Brain microvascular endothelial cell (primary cell): ENCODE results near the gene ZNF511.
"Not testable (repeated sequence)": the region's sequence is repeated elsewhere in the genome, so short reads cannot be mapped to it uniquely, and the experiment has no call there.

Experiments used
- DNase-seq: peaks from one replicate; pipeline ENCODE4 v3.0.0-alpha.2; 2020
- H3K27ac ChIP-seq: fragments of 250-450 bp; sonication (Bioruptor Pico); 2 replicates; pipeline ENCODE4 v1.5.1; 2020; ENCODE audit warnings: mild to moderate bottlenecking, moderate library complexity
- H3K27me3 ChIP-seq: fragments of 250-450 bp; sonication (Bioruptor Pico); replicated peaks from 2 replicates; pipeline ENCODE4 v1.5.1; 2020; ENCODE audit warnings: mild to moderate bottlenecking
- H3K36me3 ChIP-seq: fragments of 250-450 bp; sonication (Bioruptor Pico); replicated peaks from 2 replicates; pipeline ENCODE4 v1.5.1; 2020; ENCODE audit warnings: mild to moderate bottlenecking
- H3K4me3 ChIP-seq: 2 replicates; pipeline ENCODE4 v1.5.1; 2011; ENCODE audit warnings: low read depth, mild to moderate bottlenecking, control low read depth, low read length, moderate library complexity
- in situ Hi-C: cut with HindIII; loops from 2 replicates; pipeline ENCODE4 v1.10.0; 2017; ENCODE audit warnings: low sequenced_read_pairs, low pct_ligation_motif_present
- TF ChIP-seq, protein P1 (sequence below): IDR thresholded peaks from 2 replicates; pipeline ENCODE4 v1.5.1; 2011; ENCODE audit warnings: low read depth, mild to moderate bottlenecking, moderate library complexity, low read length, control low read depth, inconsistent platforms; ENCODE audit errors: missing control alignments

The ZNF511 gene

DNA sequence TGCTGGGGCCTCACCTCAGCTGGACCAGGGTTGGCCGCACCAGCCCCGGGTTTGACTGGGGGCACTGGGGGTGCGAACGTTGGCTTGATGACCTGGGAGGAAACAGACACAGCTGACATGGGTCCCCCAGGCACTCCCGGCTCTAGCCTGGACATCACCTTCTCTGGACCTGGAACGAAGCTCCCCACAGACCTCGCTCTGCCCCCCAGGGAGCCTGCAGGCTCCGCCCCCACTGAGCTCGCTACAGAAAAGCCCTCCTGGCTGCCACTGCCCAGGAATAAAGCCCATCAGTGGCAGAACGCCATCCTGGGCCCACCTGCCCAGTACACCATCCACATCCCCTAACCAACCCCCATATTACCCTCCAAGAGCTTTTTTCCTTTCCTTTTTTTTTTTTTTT lies 45.0 kb upstream of the ZNF511 start:
- no peak overlapping the region for H3K27ac ChIP-seq

DNA sequence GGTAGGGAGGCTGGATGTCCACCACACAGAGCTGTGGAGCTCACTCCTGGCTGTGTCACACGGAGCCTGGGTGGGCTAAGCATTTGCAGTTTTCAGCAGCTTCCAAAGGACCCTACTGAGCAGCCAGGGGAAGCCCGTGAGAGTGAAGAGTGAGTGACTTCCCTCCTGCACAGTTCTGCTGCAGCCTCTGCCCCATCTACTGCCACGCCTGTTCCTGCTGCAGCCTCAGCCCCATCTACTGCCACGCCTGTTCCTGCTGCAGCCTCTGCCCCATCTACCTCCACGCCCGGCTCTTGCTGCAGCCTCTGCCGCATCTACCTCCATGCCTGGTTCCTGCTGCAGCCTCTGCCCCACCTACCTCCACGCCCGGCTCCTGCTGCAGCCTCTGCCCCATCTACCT lies 44.3 kb upstream of the ZNF511 start:
- Histone ChIP-seq H3K27ac (no peak overlapping the region), H3K4me3 (no peak overlapping the region), H3K27me3 (no peaks in the 10 kb centered on the region), H3K36me3 (no peaks in the 10 kb centered on the region)
- in situ Hi-C loops = no loop called here
- DNase-seq = no peak
- TF ChIP-seq, protein P1, sequence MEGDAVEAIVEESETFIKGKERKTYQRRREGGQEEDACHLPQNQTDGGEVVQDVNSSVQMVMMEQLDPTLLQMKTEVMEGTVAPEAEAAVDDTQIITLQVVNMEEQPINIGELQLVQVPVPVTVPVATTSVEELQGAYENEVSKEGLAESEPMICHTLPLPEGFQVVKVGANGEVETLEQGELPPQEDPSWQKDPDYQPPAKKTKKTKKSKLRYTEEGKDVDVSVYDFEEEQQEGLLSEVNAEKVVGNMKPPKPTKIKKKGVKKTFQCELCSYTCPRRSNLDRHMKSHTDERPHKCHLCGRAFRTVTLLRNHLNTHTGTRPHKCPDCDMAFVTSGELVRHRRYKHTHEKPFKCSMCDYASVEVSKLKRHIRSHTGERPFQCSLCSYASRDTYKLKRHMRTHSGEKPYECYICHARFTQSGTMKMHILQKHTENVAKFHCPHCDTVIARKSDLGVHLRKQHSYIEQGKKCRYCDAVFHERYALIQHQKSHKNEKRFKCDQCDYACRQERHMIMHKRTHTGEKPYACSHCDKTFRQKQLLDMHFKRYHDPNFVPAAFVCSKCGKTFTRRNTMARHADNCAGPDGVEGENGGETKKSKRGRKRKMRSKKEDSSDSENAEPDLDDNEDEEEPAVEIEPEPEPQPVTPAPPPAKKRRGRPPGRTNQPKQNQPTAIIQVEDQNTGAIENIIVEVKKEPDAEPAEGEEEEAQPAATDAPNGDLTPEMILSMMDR = no peak

More for the DNA sequence above, 45.0 kb upstream of the ZNF511 start:
- H3K4me3 ChIP-seq = no peak overlapping the region
- no peaks in the 10 kb centered on the region for H3K27me3 ChIP-seq
- in situ Hi-C loops = no loop called here
- DNase-seq = no peak
- TF ChIP-seq, protein P1 = no peak
- no peaks in the 10 kb centered on the region for H3K36me3 ChIP-seq

DNA sequence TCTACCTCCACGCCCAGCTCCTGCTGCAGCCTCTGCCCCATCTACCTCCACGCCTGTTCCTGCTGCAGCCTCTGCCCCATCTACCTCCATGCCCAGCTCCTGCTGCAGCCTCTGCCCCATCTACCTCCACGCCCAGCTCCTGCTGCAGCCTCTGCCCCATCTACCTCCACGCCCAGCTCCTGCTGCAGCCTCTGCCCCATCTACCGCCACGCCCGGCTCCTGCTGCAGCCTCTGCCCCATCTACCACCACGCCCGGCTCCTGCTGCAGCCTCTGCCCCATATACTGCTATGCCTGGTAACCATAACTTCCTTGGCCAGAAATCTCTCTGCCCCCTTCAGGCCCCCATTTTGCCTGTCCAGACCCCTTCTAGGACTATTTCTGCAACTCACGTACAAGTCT lies 43.7 kb upstream of the ZNF511 start:
- H3K36me3 ChIP-seq, H3K27me3 ChIP-seq, DNase-seq, in situ Hi-C loops, H3K27ac ChIP-seq, H3K4me3 ChIP-seq: not testable (repeated sequence)

DNA sequence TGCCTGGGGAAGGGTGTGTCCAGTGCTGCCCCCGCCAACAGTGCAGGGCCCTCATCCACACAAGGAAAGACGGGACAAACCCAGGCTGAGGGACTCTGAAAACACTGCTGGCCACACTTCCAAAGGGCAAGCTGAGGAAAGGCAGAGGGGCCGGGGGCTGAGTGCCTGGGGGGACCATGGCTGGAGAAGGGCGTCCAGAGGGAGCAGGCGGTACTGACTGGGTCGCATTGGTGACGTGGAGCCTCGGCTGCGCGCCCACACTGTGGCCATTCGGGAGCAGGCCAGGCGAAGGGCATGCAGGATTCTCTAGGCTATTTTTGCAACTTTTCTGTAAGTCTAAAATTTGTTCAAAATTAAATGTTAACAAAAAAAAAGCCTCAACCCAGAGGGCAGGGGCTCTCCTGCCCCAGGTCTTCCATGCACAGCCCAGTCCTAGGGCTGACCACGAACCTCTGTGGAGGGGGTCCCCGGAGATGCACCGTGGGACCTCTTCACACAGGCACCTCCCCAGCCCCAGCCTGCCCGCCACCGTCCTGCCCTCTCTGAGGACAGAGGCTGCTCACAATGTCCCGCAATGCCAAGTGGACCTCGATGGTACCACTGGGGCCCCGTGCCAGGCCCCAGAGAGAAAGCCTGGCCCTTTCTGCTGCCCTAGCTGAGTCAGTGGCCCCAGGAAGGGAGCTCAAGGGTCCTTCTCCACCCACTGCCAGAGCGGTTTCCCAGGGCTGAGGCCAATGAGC lies 42.5 kb upstream of the ZNF511 start:
- DNase-seq = no peak
- H3K27me3 ChIP-seq = no peaks in the 10 kb centered on the region
- in situ Hi-C loops = no loop called here
- no peak overlapping the region for H3K27ac ChIP-seq
- TF ChIP-seq, protein P1 = no peak
- H3K4me3 ChIP-seq = no peak overlapping the region
- H3K36me3 ChIP-seq = no peaks in the 10 kb centered on the region

DNA sequence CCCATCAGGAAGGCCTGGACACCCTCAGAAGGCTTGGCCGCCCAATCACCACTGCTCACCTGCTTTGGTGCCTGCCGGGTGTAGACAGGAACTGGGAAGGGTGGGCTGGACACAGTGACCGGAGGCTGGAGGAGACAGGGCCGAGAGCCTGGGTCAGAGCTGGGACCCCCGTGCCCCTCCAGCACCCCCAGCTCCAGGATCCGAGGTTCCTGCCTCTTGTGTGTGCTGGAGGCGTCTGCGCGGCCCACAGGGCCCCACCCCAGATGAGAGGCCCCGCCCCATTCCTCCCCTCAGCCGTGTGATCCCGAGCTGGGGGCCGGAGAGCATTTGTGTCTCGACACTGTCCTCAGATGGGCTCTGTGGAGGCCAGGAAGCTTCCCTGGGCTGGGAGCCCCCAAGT lies 41.4 kb upstream of the ZNF511 start:
- DNase-seq = no peak
- no peak overlapping the region for H3K4me3 ChIP-seq
- in situ Hi-C loops = no loop called here
- H3K27me3 ChIP-seq = no peaks in the 10 kb centered on the region
- H3K27ac ChIP-seq = no peak overlapping the region
- TF ChIP-seq, protein P1 = no peak
- H3K36me3 ChIP-seq = no peaks in the 10 kb centered on the region

DNA sequence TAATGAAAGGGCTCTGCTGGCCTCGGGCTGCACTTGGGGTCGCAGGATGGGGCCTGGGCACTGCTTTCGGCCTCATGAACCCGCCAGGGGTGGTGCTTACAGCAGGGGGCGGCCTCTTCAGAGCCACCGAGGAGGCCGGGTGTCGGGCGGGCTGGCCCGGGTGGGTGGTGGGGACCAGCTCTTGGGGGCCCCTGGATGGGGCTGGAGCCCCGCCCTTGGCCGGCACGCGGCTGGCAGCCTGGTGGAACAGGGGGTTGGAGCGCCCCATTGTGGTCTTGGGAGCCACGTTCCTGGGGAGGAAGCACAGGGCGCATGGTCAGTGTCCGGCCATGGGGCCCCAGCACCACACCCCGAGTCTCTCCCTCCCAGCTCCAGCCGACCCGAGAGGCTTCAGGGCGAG lies 40.9 kb upstream of the ZNF511 start:
- Histone ChIP-seq H3K4me3 (no peak overlapping the region), H3K36me3 (no peaks in the 10 kb centered on the region)

More for the DNA sequence above, 40.9 kb upstream of the ZNF511 start:
- TF ChIP-seq, protein P1 = no peak
- Histone ChIP-seq H3K27ac (no peak overlapping the region), H3K27me3 (no peaks in the 10 kb centered on the region)
- no peak for DNase-seq
- in situ Hi-C loops = no loop called here
